ENCODE results near the gene RAB11FIP4. TPM values are rescaled to one million over a fixed set of nuclear protein-coding genes. Genes with fewer than 3 reads are reported as not detected.

Gene RAB11FIP4
- total and polyA plus RNA-seq, 4 donors = 1.5 to 16.0 (median 3.3) TPM

DNA sequence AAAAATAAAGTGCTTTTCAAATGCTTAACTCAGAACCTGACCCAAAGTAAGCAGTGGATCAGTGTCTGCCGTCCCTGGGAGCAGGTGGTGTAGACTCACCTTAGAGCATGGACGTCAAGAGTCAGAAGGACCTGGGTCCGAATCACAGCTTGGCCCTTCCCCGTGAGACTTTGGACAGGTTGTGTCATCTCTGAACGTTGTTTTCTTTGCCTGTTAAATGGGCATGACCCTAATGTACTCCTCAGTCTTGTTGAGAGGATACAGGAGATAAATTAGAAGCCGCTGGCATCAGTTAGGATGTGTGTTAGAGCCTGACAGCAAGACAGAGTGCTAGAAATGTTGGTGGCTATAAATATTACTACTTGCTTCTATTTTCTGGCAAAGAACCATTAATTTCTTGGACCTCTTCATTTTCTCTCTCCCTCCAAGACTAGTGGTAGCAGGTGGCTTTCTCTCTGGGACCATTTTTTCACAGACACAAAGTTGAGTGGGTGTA lies 68.8 kb downstream of the RAB11FIP4 start:
- H3K4me3 ChIP-seq (ENCODE audit: low read depth in 1 of 3, low read length in 3 of 3) = no peak overlapping the region
- no peak for DNase-seq (ENCODE audit: low spot score)
- no peak overlapping the region for H3K9ac ChIP-seq (ENCODE audit: low read depth in 1 of 2, low read length in 2 of 2)
- TF ChIP-seq, protein P1, sequence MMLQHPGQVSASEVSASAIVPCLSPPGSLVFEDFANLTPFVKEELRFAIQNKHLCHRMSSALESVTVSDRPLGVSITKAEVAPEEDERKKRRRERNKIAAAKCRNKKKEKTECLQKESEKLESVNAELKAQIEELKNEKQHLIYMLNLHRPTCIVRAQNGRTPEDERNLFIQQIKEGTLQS (IDR thresholded peaks at IDR 0.05) = no peak
- TF ChIP-seq, protein P2, sequence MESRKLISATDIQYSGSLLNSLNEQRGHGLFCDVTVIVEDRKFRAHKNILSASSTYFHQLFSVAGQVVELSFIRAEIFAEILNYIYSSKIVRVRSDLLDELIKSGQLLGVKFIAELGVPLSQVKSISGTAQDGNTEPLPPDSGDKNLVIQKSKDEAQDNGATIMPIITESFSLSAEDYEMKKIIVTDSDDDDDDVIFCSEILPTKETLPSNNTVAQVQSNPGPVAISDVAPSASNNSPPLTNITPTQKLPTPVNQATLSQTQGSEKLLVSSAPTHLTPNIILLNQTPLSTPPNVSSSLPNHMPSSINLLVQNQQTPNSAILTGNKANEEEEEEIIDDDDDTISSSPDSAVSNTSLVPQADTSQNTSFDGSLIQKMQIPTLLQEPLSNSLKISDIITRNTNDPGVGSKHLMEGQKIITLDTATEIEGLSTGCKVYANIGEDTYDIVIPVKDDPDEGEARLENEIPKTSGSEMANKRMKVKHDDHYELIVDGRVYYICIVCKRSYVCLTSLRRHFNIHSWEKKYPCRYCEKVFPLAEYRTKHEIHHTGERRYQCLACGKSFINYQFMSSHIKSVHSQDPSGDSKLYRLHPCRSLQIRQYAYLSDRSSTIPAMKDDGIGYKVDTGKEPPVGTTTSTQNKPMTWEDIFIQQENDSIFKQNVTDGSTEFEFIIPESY (IDR thresholded peaks at IDR 0.05) = no peak
- no peak for TF ChIP-seq EGR1 (IDR thresholded peaks at IDR 0.05; ENCODE audit: low read depth in 2 of 2)
- TF ChIP-seq YY1 (IDR thresholded peaks at IDR 0.05) = no peak
- TF ChIP-seq NR2F2 (IDR thresholded peaks at IDR 0.05) = no peak
- no peak for TF ChIP-seq SP1 (IDR thresholded peaks at IDR 0.05)
- no peak for TF ChIP-seq FOXA2 (IDR thresholded peaks at IDR 0.05)
- no peak for TF ChIP-seq RXRA (IDR thresholded peaks at IDR 0.05)
- no peak for TF ChIP-seq GABPA (IDR thresholded peaks at IDR 0.05 in 1 of 2, conservative IDR thresholded peaks at IDR 0.05 in 1 of 2)
- no peak for TF ChIP-seq HNF4G (IDR thresholded peaks at IDR 0.05)
- TF ChIP-seq RAD21 (IDR thresholded peaks at IDR 0.05) = no peak
- no peak for TF ChIP-seq TAF1 (conservative IDR thresholded peaks at IDR 0.05)
- TF ChIP-seq, protein P3, sequence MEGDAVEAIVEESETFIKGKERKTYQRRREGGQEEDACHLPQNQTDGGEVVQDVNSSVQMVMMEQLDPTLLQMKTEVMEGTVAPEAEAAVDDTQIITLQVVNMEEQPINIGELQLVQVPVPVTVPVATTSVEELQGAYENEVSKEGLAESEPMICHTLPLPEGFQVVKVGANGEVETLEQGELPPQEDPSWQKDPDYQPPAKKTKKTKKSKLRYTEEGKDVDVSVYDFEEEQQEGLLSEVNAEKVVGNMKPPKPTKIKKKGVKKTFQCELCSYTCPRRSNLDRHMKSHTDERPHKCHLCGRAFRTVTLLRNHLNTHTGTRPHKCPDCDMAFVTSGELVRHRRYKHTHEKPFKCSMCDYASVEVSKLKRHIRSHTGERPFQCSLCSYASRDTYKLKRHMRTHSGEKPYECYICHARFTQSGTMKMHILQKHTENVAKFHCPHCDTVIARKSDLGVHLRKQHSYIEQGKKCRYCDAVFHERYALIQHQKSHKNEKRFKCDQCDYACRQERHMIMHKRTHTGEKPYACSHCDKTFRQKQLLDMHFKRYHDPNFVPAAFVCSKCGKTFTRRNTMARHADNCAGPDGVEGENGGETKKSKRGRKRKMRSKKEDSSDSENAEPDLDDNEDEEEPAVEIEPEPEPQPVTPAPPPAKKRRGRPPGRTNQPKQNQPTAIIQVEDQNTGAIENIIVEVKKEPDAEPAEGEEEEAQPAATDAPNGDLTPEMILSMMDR (IDR thresholded peaks at IDR 0.05; ENCODE audit: low read depth, low read length, missing input control) = no peak
- TF ChIP-seq JUND (IDR thresholded peaks at IDR 0.05) = no peak
- TF ChIP-seq FOXA1 (IDR thresholded peaks at IDR 0.05) = no peak
- TF ChIP-seq, protein P4, sequence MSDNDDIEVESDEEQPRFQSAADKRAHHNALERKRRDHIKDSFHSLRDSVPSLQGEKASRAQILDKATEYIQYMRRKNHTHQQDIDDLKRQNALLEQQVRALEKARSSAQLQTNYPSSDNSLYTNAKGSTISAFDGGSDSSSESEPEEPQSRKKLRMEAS (IDR thresholded peaks at IDR 0.05) = no peak
- TF ChIP-seq HNF4A (conservative IDR thresholded peaks at IDR 0.05) = no peak
- TF ChIP-seq, protein P5, sequence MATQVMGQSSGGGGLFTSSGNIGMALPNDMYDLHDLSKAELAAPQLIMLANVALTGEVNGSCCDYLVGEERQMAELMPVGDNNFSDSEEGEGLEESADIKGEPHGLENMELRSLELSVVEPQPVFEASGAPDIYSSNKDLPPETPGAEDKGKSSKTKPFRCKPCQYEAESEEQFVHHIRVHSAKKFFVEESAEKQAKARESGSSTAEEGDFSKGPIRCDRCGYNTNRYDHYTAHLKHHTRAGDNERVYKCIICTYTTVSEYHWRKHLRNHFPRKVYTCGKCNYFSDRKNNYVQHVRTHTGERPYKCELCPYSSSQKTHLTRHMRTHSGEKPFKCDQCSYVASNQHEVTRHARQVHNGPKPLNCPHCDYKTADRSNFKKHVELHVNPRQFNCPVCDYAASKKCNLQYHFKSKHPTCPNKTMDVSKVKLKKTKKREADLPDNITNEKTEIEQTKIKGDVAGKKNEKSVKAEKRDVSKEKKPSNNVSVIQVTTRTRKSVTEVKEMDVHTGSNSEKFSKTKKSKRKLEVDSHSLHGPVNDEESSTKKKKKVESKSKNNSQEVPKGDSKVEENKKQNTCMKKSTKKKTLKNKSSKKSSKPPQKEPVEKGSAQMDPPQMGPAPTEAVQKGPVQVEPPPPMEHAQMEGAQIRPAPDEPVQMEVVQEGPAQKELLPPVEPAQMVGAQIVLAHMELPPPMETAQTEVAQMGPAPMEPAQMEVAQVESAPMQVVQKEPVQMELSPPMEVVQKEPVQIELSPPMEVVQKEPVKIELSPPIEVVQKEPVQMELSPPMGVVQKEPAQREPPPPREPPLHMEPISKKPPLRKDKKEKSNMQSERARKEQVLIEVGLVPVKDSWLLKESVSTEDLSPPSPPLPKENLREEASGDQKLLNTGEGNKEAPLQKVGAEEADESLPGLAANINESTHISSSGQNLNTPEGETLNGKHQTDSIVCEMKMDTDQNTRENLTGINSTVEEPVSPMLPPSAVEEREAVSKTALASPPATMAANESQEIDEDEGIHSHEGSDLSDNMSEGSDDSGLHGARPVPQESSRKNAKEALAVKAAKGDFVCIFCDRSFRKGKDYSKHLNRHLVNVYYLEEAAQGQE (IDR thresholded peaks at IDR 0.05) = no peak
- no peaks in the 10 kb centered on the region for H3K27me3 ChIP-seq (ENCODE audit: control insufficient read depth in 4 of 4, insufficient read depth in 4 of 4, low read length in 3 of 4)
- no peaks in the 10 kb centered on the region for H3K9me3 ChIP-seq (ENCODE audit: control insufficient read depth in 4 of 4, low read length in 3 of 4)
- no peak overlapping the region for H3K27ac ChIP-seq (ENCODE audit: low read depth in 1 of 2, low read length in 2 of 2)
- H3K36me3 ChIP-seq (ENCODE audit: control insufficient read depth in 4 of 4, insufficient read depth in 3 of 4, low read depth in 1 of 4, low read length in 3 of 4) = no peaks in the 10 kb centered on the region
- WGBS = 66% methylated on average over 6 of the region's 6 CpGs
- no peaks in the 10 kb centered on the region for H3K4me1 ChIP-seq (ENCODE audit: control insufficient read depth in 4 of 4, insufficient read depth in 4 of 4, low read length in 3 of 4)

Data from liver (tissue), 9 donors.